Renal pelvis (tissue), 12 donors: Measurements from ENCODE around the gene MAG. TPM values are rescaled to one million over a fixed set of nuclear protein-coding genes. Genes with fewer than 3 reads are reported as not detected.

Experiments used
- DNase-seq: peaks from one replicate; pipeline ENCODE4 v3.0.0-alpha.2; 2013
- long read RNA-seq, 16 experiments: transcript quantifications; one replicate each; lab custom pipeline, GENCODE V29; 2026
- polyA plus RNA-seq, 3 donors: library from polyadenylated mRNA; unstranded; fragments of 120-200 nt; gene quantifications; one replicate each; pipeline ENCODE4 v1.2.1, GENCODE V29; 2013; ENCODE audit not compliant: insufficient read length in 3 of 3

MAG gene
- 1 to 10 TPM; 5.1 to 6.2 (median 5.3) TPM for polyA plus RNA-seq
- long read RNA-seq, donor 1, partial matches to known transcripts: 8 of 8 reads
- long read RNA-seq, donor 1, other reads (novel, unspliced or antisense): 0 of 8 reads
- long read RNA-seq, donor 2: 0 reads
- long read RNA-seq, donor 3: 0 reads
- long read RNA-seq, donor 4: 0 reads
- long read RNA-seq, donor 5: 0 reads
- long read RNA-seq, donor 6: 0 reads
- long read RNA-seq, donor 7, partial matches to known transcripts: 0 of 1 reads
- long read RNA-seq, donor 7, other reads (novel, unspliced or antisense): 0 of 1 reads
- long read RNA-seq, donor 8: 0 reads
- long read RNA-seq, donor 9: 0 reads
- long read RNA-seq, donor 10: 0 reads
- long read RNA-seq, donor 11, partial matches to known transcripts: 8 of 8 reads
- long read RNA-seq, donor 11, other reads (novel, unspliced or antisense): 0 of 8 reads
- long read RNA-seq, donor 12: 0 reads
- long read RNA-seq, donor 13: 0 reads
- long read RNA-seq, donor 14: 0 reads
- long read RNA-seq, donor 15, partial matches to known transcripts: 0 of 2 reads
- long read RNA-seq, donor 15, other reads (novel, unspliced or antisense): 0 of 2 reads
- long read RNA-seq, donor 16: 0 reads

GRCh38 chr19:35291916-35292315 is at the start of gene MAG:
Gene MAG (plus strand): TSS chr19:35292161. CDS start chr19:35295409, 3,248 bp downstream.
- DNase-seq: no peak

GRCh38 chr19:35246466-35247092 is 45.4 kb upstream of the MAG start:
- no peak for DNase-seq

- DNase-seq: peak; percentile 94
These were observed 44.2 kb upstream of the MAG start for GRCh38 chr19:35247526-35248309.

GRCh38 chr19:35248310-35249145 is 43.4 kb upstream of the MAG start, which contains the start of gene LSR:
Gene LSR (plus strand): TSS chr19:35249002. CDS start chr19:35249023, 21 bp downstream.
- peak; percentile 92 for DNase-seq

GRCh38 chr19:35249146-35249847 is 42.7 kb upstream of the MAG start:
- DNase-seq: no peak

GRCh38 chr19:35249848-35250711 is 41.9 kb upstream of the MAG start:
- no peak for DNase-seq

- no peak for DNase-seq
These were observed 40.5 kb upstream of the MAG start for GRCh38 chr19:35251456-35251855.

- no peak for DNase-seq
These were observed 38.4 kb upstream of the MAG start for GRCh38 chr19:35253316-35254286.

GRCh38 chr19:35254341-35255297 is 37.3 kb upstream of the MAG start:
- no peak for DNase-seq

- DNase-seq: no peak
These were observed 35.4 kb upstream of the MAG start for GRCh38 chr19:35256566-35256965.

GRCh38 chr19:35257113-35257461 is 34.9 kb upstream of the MAG start:
- no peak for DNase-seq

GRCh38 chr19:35260694-35261304 is 31.2 kb upstream of the MAG start:
- DNase-seq: no peak

GRCh38 chr19:35261356-35262100 is 30.4 kb upstream of the MAG start:
- no peak for DNase-seq

- DNase-seq: no peak
These were observed 29.7 kb upstream of the MAG start for GRCh38 chr19:35262101-35262761.
